ENCODE results near the gene LDB2. TPM values are rescaled to one million over a fixed set of nuclear protein-coding genes. Genes with fewer than 3 reads are reported as not detected.
A peak's percentile ranks its signal among the peaks of the same experiment; 100 is the strongest.

LDB2 gene
- total and polyA plus RNA-seq, 8 donors = 4.0 to 11.6 (median 5.9) TPM

DNA sequence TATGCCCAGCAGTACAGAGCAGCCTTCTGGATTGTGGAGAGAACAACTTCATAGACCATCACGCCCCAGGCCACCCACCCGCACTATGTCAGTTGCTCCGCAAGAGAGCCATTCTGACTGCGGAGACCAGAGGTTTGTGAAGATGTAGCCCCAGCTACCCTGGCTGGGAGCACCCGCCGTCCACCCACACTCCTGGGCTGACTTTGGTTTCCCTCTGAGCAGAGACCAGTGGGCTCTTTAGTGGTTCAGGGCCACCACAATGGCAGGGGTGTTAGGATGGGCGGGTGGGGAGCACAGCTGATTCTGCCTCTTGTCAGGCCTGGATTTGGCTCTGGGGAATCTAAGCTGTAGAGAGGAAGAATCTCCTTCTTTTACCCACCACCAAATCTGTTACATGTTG lies 313.4 kb downstream of the LDB2 start:
- no peaks in the 10 kb centered on the region for H3K9me3 ChIP-seq
- H3K27ac ChIP-seq = no peak overlapping the region
- DNase-seq = no peak
- H3K27me3 ChIP-seq = no peaks in the 10 kb centered on the region
- 93 to 95% methylated on average over 7 of the region's 7 CpGs for WGBS, 2 donors
- ATAC-seq = no peak
- no peak for FAIRE-seq
- intact Hi-C loops (cut with DNase I) = no loop called here
- TF ChIP-seq, protein P1, sequence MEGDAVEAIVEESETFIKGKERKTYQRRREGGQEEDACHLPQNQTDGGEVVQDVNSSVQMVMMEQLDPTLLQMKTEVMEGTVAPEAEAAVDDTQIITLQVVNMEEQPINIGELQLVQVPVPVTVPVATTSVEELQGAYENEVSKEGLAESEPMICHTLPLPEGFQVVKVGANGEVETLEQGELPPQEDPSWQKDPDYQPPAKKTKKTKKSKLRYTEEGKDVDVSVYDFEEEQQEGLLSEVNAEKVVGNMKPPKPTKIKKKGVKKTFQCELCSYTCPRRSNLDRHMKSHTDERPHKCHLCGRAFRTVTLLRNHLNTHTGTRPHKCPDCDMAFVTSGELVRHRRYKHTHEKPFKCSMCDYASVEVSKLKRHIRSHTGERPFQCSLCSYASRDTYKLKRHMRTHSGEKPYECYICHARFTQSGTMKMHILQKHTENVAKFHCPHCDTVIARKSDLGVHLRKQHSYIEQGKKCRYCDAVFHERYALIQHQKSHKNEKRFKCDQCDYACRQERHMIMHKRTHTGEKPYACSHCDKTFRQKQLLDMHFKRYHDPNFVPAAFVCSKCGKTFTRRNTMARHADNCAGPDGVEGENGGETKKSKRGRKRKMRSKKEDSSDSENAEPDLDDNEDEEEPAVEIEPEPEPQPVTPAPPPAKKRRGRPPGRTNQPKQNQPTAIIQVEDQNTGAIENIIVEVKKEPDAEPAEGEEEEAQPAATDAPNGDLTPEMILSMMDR (IDR thresholded peaks at IDR 0.05) = no peak
- no peaks in the 10 kb centered on the region for H3K36me3 ChIP-seq
- no peak overlapping the region for H3K4me3 ChIP-seq
- H3K4me1 ChIP-seq = no peaks in the 10 kb centered on the region

DNA sequence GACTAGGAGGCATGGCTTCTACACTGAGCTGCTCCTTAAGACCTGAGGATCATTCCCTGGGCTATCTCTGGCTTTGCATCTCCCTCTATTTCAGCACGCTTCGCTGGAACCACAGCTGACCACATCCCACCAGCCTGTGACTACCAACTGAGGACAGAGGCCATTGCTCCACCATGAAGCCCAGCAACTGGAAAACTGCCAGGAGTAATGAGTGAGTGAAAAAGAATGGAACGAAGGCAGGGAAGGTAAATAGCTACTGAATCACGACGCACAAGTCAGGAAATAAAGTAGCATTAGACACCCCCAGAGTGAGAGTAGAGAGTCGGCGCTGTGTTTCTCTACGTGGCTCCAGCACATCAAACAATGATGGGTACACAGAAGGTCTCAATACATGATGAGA lies 314.7 kb downstream of the LDB2 start:
- Histone ChIP-seq H3K9me3 (no peaks in the 10 kb centered on the region), H3K4me1 (no peaks in the 10 kb centered on the region), H3K27ac (no peak overlapping the region), H3K27me3 (no peaks in the 10 kb centered on the region), H3K36me3 (no peaks in the 10 kb centered on the region), H3K4me3 (no peak overlapping the region)
- FAIRE-seq (no peak), DNase-seq (no peak), ATAC-seq (no peak)
- TF ChIP-seq, protein P1 (IDR thresholded peaks at IDR 0.05) = no peak
- intact Hi-C loops (cut with DNase I) = no loop called here
- WGBS, 2 donors = 85 to 92% methylated on average over 8 of the region's 8 CpGs

DNA sequence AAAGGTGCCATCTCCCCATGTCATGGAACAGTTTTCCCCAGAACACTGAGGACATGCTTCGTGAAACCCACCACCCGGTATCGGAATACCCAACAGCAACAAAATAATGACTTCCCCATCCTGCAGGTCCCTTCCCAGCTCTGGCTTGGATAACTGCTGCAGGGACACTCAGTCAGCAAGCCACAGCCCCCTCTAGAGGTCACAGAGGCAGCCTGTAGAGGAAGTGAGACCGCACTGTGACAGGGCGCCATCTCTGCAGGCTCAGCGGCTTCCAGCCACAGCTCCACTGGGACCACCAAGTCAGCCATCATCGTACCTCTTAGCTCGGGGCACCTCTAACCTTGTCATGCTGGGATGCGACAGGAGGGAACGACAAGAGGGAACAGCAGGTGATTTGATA lies 315.9 kb downstream of the LDB2 start:
- no peak for ATAC-seq
- FAIRE-seq = no peak
- DNase-seq = peak in 1 of 6 donors; percentile 23
- Histone ChIP-seq H3K4me1 (no peaks in the 10 kb centered on the region), H3K27me3 (no peaks in the 10 kb centered on the region), H3K36me3 (no peaks in the 10 kb centered on the region), H3K27ac (no peak overlapping the region), H3K4me3 (no peak overlapping the region), H3K9me3 (no peaks in the 10 kb centered on the region)
- intact Hi-C loops (cut with DNase I) = no loop called here
- TF ChIP-seq, protein P1 (IDR thresholded peaks at IDR 0.05) = no peak
- 90 to 93% methylated on average over 10 of the region's 10 CpGs for WGBS, 2 donors

DNA sequence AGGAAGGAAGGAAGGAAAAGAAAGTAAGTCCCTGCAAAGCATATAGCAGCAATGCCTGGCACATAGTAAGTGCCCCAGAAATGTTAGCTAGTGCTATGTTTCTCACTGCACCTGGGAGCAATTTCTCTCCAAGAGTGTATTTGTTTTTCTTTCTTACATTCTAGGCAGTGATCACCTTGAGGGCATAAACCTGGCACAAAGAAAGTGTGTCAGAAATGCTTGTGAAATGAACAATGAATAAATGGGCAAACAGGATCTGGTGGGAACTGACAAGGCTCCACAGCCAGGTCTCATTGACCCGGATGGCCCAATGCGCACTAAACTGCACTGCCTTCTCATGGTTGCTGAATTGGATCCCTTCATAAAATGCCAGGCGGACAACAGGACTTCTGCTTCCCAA lies 316.4 kb downstream of the LDB2 start:
- Histone ChIP-seq H3K27ac (no peak overlapping the region), H3K4me3 (no peak overlapping the region), H3K4me1 (no peaks in the 10 kb centered on the region), H3K36me3 (no peaks in the 10 kb centered on the region), H3K27me3 (no peaks in the 10 kb centered on the region), H3K9me3 (no peaks in the 10 kb centered on the region)
- no peak for DNase-seq
- TF ChIP-seq, protein P1 (IDR thresholded peaks at IDR 0.05) = no peak
- ATAC-seq = no peak
- no peak for FAIRE-seq
- WGBS, 2 donors = 65 to 71% methylated on average over 3 of the region's 3 CpGs
- intact Hi-C loops (cut with DNase I) = no loop called here

DNA sequence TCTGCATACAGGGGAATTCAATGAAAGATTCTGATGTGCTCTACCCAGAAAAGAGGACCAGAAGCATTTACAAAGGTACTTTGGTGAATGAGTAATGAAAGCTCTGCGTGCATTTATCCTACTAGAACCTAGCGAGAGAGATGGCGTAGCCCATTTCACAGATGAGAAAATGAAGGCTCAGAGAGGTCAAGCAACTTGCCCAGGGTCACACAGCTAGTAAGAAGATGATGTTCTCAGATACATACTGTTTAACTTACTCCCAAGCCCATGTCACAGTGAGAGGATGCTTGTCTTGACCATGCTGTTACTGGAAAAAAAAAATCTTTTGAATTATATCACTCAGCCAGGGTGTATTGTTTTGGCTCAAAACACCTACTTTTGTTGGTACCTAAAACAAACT lies 317.3 kb downstream of the LDB2 start:
- DNase-seq (no peak), ATAC-seq (no peak), FAIRE-seq (no peak)
- Histone ChIP-seq H3K27ac (no peak overlapping the region), H3K9me3 (no peaks in the 10 kb centered on the region), H3K27me3 (no peaks in the 10 kb centered on the region), H3K36me3 (no peaks in the 10 kb centered on the region), H3K4me1 (no peaks in the 10 kb centered on the region), H3K4me3 (no peak overlapping the region)
- 63 to 92% methylated on average over 3 of the region's 3 CpGs for WGBS, 2 donors
- intact Hi-C loops (cut with DNase I) = no loop called here
- TF ChIP-seq, protein P1 (IDR thresholded peaks at IDR 0.05) = no peak

Data from pancreas (tissue), 10 donors.